Effector memory CD4-positive, alpha-beta T cell (primary cell): ENCODE data around the gene DUSP28.

Experiments
- DNase-seq, 3 donors: peaks; one replicate each; pipeline ENCODE4 v3.0.0-alpha.2; 2020
- H3K27ac ChIP-seq: 2 replicates; pipeline ENCODE4 v1.7.0; 2013; ENCODE audit warnings: mild to moderate bottlenecking, low read length, moderate library complexity; ENCODE audit not compliant: insufficient read depth, poor library complexity, severe bottlenecking
- H3K27me3 ChIP-seq: replicated peaks from 2 replicates; pipeline ENCODE4 v1.7.0; 2013; ENCODE audit warnings: mild to moderate bottlenecking, low read length; ENCODE audit not compliant: insufficient read depth, control insufficient read depth, poor library complexity, severe bottlenecking
- H3K36me3 ChIP-seq: 2 replicates; pipeline ENCODE4 v1.7.0; 2013; ENCODE audit warnings: mild to moderate bottlenecking, low read length, moderate library complexity; ENCODE audit not compliant: control insufficient read depth, insufficient read depth
- H3K4me1 ChIP-seq: 2 replicates; pipeline ENCODE4 v1.7.0; 2013; ENCODE audit warnings: low read length, mild to moderate bottlenecking; ENCODE audit not compliant: control insufficient read depth, insufficient read depth, poor library complexity, severe bottlenecking
- H3K4me3 ChIP-seq: 2 replicates; pipeline ENCODE4 v1.7.0; 2013; ENCODE audit warnings: low read length, low read depth, mild to moderate bottlenecking; ENCODE audit not compliant: insufficient read depth, poor library complexity, severe bottlenecking
- H3K9me3 ChIP-seq: 2 replicates; pipeline ENCODE4 v1.7.0; 2013; ENCODE audit warnings: mild to moderate bottlenecking, low read length, moderate library complexity; ENCODE audit not compliant: control insufficient read depth
- total RNA-seq, 3 donors: gene quantifications; one replicate each; lab custom pipeline; 2026; lab: John Stamatoyannopoulos, UW

DUSP28 gene, protein sequence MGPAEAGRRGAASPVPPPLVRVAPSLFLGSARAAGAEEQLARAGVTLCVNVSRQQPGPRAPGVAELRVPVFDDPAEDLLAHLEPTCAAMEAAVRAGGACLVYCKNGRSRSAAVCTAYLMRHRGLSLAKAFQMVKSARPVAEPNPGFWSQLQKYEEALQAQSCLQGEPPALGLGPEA
- total RNA-seq: 27.8 to 40.9 (median 29.8) reads per million in 3 donors

DNA sequence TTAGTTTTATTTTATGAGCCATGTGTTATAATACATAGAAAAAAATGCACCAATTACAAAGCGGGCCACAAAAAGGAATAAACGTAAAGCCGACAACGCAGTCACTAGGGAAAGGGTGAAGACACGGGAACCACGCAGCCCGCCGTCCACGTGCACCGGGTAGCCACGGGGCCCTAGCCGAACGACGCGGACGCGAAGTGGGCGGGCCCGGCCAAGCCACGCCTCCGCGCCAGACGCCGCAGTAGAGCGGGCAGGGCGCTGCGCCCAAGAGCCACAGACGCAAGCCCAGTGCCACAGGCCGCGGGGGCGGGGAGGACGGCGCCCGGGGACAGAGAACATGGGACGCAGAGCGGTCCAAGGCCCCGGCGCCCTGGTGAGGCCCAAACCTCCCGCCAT lies at the start of gene DUSP28:
Gene DUSP28, plus strand, starts transcription at position 274 of the 396 bp plus-strand sequence. CDS start 328 bp downstream, outside the sequence.
- Histone ChIP-seq H3K9me3 (no peaks in the 10 kb centered on the region), H3K4me1 (peaks cover 65% of the 10 kb centered on the region), H3K4me3 (peak within 1 kb of the TSS; percentile 72), H3K36me3 (peaks cover 5% of the 10 kb centered on the region), H3K27me3 (no peaks in the 10 kb centered on the region), H3K27ac (peak within 1 kb of the TSS; percentile 95)
- DNase-seq: peak; percentile 84 to 85 (median 85)

DNA sequence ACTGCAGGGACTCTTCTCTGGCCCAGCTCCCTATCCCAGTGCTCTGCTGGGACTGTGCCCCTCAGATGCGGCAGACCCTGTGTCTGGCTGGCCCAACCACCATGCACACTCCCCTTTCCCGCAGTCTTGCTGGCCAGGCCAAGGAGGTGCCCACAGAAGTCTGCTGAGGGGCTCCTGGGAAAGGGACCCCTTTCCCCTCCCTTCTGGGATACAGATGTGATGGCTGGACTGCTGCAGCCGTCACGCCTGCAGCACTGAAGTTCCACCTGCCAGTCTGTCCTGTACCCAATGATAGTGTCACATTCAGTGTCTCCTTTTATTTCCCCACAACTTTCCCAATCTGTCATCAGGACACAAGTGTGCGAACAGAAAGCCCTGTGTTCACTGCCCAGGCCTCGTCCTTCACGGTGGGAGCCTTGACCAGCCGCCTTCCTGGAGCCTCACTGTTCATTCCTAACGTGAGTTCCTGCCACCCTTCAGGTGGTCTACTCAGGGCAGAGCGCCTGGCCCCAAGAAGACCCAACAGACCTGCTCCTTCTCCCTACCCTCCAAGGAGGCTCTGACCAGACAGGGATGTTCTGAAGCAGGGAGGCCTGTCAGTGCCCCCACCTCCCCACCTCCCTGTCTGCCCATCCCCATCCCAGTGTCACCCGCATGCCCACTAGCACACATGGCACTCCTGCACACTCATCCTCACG lies 49.5 kb upstream of the DUSP28 start:
- no peaks in the 10 kb centered on the region for H3K27me3 ChIP-seq
- peaks cover 8% of the 10 kb centered on the region for H3K4me1 ChIP-seq
- H3K4me3 ChIP-seq: no peak overlapping the region
- no peak overlapping the region for H3K27ac ChIP-seq
- H3K9me3 ChIP-seq: no peaks in the 10 kb centered on the region
- no peak for DNase-seq
- peaks cover 14% of the 10 kb centered on the region for H3K36me3 ChIP-seq

DNA sequence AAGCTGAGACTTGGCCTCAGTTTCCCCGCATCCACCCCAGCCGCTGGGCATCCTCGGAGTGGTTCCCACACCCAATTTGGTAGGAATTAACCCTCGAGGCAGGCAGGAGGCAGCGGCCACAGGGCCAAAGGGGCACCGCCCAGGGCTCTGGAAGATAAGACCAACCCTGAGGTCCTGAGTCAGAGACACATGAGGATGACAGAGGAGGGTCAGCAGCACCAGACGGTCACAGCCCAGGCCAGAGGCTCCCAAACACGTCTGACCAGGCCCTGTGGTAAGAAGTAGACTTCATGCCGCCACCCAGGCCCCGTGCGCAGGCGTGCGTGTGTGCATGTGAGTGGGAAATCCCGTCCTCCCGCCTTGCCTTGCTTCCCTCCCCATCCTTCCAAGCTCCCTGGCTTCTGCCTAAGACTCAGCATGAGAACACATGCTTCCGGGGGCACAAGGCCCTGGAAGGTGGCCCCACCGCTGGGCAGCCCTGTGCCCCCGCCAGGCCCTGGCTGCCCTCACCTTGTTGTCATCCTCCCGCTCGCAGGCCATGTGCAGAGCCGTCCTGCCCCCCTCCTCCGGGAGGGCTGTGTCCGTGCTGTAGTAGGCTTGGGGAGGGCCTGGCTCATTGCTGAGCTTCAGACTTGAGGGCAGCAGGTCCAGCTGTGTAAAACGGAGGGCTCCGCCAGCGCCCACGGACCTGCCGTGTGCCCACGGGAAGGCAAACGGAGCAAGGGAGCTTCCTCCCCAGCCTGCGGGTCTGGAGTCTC lies 48.6 kb upstream of the DUSP28 start:
- no peak for DNase-seq
- Histone ChIP-seq H3K36me3 (peaks cover 14% of the 10 kb centered on the region), H3K4me3 (no peak overlapping the region), H3K27me3 (no peaks in the 10 kb centered on the region), H3K9me3 (no peaks in the 10 kb centered on the region), H3K4me1 (peaks cover 8% of the 10 kb centered on the region), H3K27ac (no peak overlapping the region)

DNA sequence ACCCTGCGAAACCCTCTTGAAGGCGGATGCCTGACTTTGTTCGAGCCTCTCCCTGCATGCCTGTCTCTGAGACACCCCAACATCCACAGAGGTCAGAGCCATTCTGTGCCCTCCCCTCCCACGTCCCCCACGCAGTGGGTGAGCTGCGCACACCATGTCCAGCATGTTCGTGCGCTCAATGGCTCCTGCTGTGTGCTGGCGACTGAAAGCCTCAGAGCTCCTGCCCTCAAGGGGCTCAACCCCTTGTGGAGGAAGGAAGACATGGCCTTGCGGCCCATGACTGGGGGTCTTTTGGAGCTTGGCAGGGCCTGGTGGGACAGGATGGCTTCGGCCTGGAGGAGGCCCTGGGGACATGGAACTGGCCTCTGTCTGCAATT lies 48.1 kb upstream of the DUSP28 start:
- no peak overlapping the region for H3K4me3 ChIP-seq
- peaks cover 14% of the 10 kb centered on the region for H3K36me3 ChIP-seq
- H3K9me3 ChIP-seq: no peaks in the 10 kb centered on the region
- no peak for DNase-seq
- no peak overlapping the region for H3K27ac ChIP-seq
- H3K27me3 ChIP-seq: no peaks in the 10 kb centered on the region
- H3K4me1 ChIP-seq: peaks cover 8% of the 10 kb centered on the region

DNA sequence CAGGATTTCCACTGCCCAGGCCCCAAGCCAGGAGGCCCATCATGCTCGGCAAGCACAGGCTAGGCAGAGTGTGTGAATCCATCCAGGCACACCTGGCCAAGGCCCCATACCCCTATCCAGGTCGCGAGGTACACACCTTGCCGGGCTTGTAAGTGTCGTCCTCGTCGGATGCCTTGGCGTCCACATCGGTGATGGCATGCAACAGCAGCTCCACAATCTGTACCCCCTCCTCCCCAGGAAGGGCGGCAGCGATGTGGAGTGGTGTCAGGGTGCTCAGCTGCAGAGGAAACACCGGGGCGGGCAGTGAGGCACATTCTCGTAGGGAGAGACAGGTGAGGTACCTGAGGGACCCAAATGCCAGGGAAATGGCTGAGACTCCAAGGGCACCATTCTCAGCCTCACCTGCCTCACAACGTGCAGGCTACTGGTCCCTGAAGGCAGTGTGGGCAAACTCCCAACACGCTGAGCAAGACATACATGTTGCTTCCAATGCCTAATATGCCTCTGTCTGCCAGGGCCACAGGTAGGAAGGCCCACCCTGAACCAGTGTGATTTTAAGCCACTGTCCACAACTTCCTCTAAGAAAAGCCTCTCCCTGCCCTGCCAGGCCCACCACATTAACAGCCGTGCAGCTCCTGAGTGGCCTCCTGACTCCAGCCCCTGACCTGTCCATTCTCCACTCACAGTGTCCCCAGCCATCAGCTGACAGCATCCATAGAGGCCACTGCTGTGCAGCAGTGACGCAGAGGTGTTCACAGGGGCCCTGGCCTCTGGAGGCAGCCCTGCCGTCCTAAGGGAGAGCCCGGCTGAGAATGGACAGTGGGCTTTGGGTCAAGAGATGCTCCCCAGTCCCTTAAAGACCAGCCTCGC lies 47.3 kb upstream of the DUSP28 start:
- Histone ChIP-seq H3K4me3 (no peak overlapping the region), H3K9me3 (no peaks in the 10 kb centered on the region)

DNA sequence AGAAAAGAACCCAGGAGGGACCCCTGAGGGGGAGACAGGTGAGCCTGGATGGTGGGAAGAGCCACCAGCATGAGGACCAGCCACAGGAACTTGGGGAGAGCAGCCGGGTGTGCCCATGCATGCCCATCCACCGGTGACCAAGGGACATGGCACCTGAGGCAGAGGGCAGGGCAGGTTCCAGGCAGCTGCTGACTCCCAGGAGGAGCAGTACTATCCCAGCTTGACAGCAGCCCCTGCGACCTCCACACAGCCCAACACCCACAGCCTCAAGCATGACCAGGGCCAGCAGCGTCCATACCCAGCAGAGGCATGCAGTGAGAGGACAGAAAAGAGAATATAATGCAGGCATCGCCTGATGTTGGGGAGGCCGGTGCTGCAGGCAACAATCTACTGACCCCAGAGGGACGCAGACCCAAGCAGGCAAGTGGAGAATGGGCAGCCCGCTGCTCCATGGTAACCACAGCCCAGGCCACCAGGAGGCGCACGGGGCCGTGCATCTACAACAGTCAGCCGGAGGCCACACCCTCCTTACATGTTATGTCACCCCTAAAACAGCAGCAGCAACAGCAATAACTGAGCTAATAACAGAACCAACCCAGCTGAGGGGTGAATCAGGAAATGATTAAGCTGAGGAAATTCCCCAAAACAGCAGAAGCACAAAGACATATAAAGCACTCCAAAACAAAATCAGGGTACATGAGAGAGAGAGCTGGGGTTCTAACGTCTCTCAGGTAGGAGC lies 46.4 kb upstream of the DUSP28 start:
- no peak overlapping the region for H3K4me3 ChIP-seq
- H3K4me1 ChIP-seq: peaks cover 8% of the 10 kb centered on the region
- DNase-seq: peak; percentile 68 to 75 (median 72)
- peaks cover 14% of the 10 kb centered on the region for H3K36me3 ChIP-seq
- H3K9me3 ChIP-seq: no peaks in the 10 kb centered on the region
- no peaks in the 10 kb centered on the region for H3K27me3 ChIP-seq
- peak overlapping the region; percentile 30 for H3K27ac ChIP-seq

More for the DNA sequence above, 47.3 kb upstream of the DUSP28 start:
- no peak overlapping the region for H3K27ac ChIP-seq
- no peak for DNase-seq
- no peaks in the 10 kb centered on the region for H3K27me3 ChIP-seq
- H3K4me1 ChIP-seq: peaks cover 8% of the 10 kb centered on the region
- H3K36me3 ChIP-seq: peaks cover 14% of the 10 kb centered on the region

DNA sequence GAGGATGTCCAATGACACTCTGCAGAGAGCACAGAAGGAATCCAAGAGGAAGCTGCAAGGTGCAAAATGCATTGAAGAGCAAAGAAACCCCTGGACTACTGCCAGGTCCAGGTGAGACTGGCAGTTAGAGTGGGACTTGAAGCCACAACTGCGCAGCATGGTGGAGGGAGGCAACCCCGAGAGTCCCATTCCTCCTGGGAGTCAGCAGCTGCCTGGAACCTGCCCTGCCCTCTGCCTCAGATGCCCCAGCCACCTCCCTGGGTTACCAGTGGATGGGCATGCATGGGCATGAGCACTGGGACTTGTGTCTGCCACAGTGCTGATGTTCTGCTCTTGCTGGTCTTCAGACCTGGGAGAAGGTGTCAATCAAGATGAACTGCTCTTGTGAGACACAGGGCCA lies 45.5 kb upstream of the DUSP28 start:
- no peak overlapping the region for H3K4me3 ChIP-seq
- peaks cover 12% of the 10 kb centered on the region for H3K36me3 ChIP-seq
- no peaks in the 10 kb centered on the region for H3K27me3 ChIP-seq
- peaks cover 8% of the 10 kb centered on the region for H3K4me1 ChIP-seq
- no peaks in the 10 kb centered on the region for H3K9me3 ChIP-seq
- no peak for DNase-seq
- peak overlapping the region; percentile 30 for H3K27ac ChIP-seq

DNA sequence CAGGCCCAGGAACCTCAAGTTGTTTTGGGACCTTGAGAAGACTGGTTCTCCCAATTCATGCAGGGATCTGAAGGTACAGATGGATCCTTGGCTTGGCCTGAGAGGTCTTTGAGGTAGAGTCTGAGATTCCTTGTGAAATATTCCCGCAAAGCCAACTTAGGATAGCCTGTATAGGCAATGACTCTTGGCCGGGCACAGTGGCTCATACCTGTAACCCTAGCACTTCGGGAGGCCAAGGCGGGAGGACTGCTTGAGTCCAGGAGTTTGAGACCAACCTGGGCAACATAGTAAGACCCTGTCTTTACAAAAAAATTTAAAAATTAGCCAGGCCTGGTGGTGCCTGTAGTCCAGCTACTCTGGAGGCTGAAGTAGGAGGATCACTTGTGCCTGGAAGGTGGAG lies 42.8 kb upstream of the DUSP28 start:
- no peak for DNase-seq
- Histone ChIP-seq H3K27ac (no peak overlapping the region), H3K9me3 (no peaks in the 10 kb centered on the region), H3K4me3 (no peak overlapping the region), H3K4me1 (peaks cover 8% of the 10 kb centered on the region), H3K27me3 (no peaks in the 10 kb centered on the region), H3K36me3 (peaks cover 3% of the 10 kb centered on the region)

DNA sequence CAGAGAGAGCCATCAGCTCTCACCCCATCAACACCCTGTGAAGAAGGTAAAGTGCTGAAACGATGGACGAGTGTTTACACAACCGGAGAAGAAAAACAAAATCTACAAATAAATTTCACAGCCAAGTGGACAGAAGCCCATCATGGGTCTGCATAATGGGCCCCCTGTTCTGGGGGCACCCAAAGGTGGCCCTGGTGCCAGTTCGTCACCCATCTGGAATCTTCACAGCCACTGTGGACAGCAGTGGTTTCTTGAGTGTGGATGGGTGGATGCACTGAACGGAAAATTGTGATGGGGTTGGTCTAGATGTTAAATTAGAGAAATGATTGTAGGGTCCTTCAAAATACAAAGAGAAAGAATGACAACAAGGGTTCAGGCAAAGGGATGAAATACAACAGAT lies 41.2 kb upstream of the DUSP28 start:
- no peak for DNase-seq
- Histone ChIP-seq H3K4me3 (no peak overlapping the region), H3K4me1 (peaks cover 7% of the 10 kb centered on the region), H3K36me3 (peaks cover 16% of the 10 kb centered on the region), H3K27ac (no peak overlapping the region), H3K27me3 (no peaks in the 10 kb centered on the region), H3K9me3 (no peaks in the 10 kb centered on the region)
